Measurements from ENCODE around the gene STK32B. TPM values are rescaled to one million over a fixed set of nuclear protein-coding genes. Genes with fewer than 3 reads are reported as not detected.
A peak's percentile ranks its signal among the peaks of the same experiment; 100 is the strongest.

Gene STK32B
- total and polyA plus RNA-seq, 2 of the 8 experiments (the other 6 are each of a cell fraction or from before 2014, with no cell fraction given): 2.3 to 2.5 TPM

GRCh38 chr4:5469151-5469775 is 418.0 kb downstream of the STK32B start:
- Histone ChIP-seq H4K8ac (ENCODE audit: extremely low read depth, insufficient read depth, low read length) (no peak overlapping the region), H3K56ac (replicated peaks; ENCODE audit: insufficient read length, low read depth, low read length) (no peak overlapping the region), H3K79me2 (ENCODE audit: control insufficient read depth in 1 of 2, insufficient read depth in 2 of 2, low read length in 2 of 2) (no peaks in the 10 kb centered on the region), H2BK120ac (replicated peaks; ENCODE audit: low read depth, low read length) (no peak overlapping the region), H4K5ac (ENCODE audit: insufficient read length, low read depth, low read length) (no peak overlapping the region), H2BK12ac (ENCODE audit: low read depth, low read length) (no peak overlapping the region), H3K23ac (ENCODE audit: insufficient read length) (no peak overlapping the region), H3K4me2 (ENCODE audit: insufficient read depth in 1 of 2, low read depth in 2 of 2, low read length in 2 of 2) (no peak overlapping the region), H2AFZ (ENCODE audit: low read length) (no peak overlapping the region), H3K27me3 (replicated peaks in 1 of 4; ENCODE audit: control insufficient read depth in 3 of 4, extremely low read depth in 1 of 4, insufficient read depth in 3 of 4, low read length in 3 of 4) (no peaks in the 10 kb centered on the region), H3K18ac (ENCODE audit: extremely low read depth, low read length) (no peak overlapping the region), H3K14ac (ENCODE audit: insufficient read length) (no peak overlapping the region), H3K4me1 (replicated peaks in 1 of 4; ENCODE audit: control insufficient read depth in 3 of 4, insufficient read depth in 4 of 4, low read length in 3 of 4) (no peaks in the 10 kb centered on the region), H2BK15ac (ENCODE audit: low read length) (no peak overlapping the region), H3K27ac (ENCODE audit: low read depth, low read length) (no peak overlapping the region), H3K4ac (replicated peaks; ENCODE audit: insufficient read length, low read depth, low read length) (no peak overlapping the region), H3K36me3 (ENCODE audit: control insufficient read depth in 2 of 4, insufficient read depth in 4 of 4, low read length in 3 of 4) (no peaks in the 10 kb centered on the region), H3K23me2 (ENCODE audit: low read depth, low read length) (no peaks in the 10 kb centered on the region), H3K9ac (replicated peaks in 1 of 4; ENCODE audit: extremely low read depth in 1 of 4, low read depth in 3 of 4, low read length in 3 of 4) (no peak overlapping the region), H3K4me3 (ENCODE audit: extremely low read depth in 1 of 4, insufficient read depth in 2 of 4, low read depth in 3 of 4, low read length in 4 of 4) (no peak overlapping the region), H2AK5ac (ENCODE audit: low read depth, low read length) (0 out of 2 replicates have a peak overlapping the region, but pooled peaks have one; percentile 53), H3K79me1 (ENCODE audit: low read depth, low read length) (no peaks in the 10 kb centered on the region), H3K9me3 (ENCODE audit: insufficient read depth in 2 of 2, low read depth in 1 of 2, low read length in 1 of 2) (no peaks in the 10 kb centered on the region), H4K20me1 (replicated peaks in 1 of 2; ENCODE audit: control insufficient read depth in 1 of 2, insufficient read depth in 2 of 2, low read length in 2 of 2) (no peaks in the 10 kb centered on the region), H2BK5ac (ENCODE audit: low read depth, low read length) (peak overlapping the region; percentile 24; the same call in 1 of the 2 replicates), H4K91ac (replicated peaks; ENCODE audit: insufficient read length, low read length) (no peak overlapping the region), H2BK20ac (ENCODE audit: low read length) (no peak overlapping the region)
- no peak for FAIRE-seq
- ChIA-PET CTCF (ENCODE audit: partially characterized antibody) (interaction anchor here (0.6 to 4.5 kb wide), 4 partner anchors 10 to 343 kb away, joined by 3 to 27 read pairs (median 5); no protein-coding TSS in a partner anchor), POLR2A (ENCODE audit: partially characterized antibody) (interaction anchor here (1.3 kb wide), 1 partner anchor 24 kb away, joined by 3 read pairs; no protein-coding TSS in a partner anchor)
- WGBS, 2 experiments (ENCODE audit: extremely low coverage in 1 of 2, insufficient coverage in 1 of 2, insufficient read length in 1 of 2, insufficient replicate concordance in 2 of 2, low coverage in 1 of 2, low lambda C conversion rate in 2 of 2, missing lambda C conversion rate in 1 of 2): 90% methylated on average over 8 of the region's 8 CpGs; no CpG with 5 or more reads in 1 of the 2 experiments
- no peak for DNase-seq (ENCODE audit: low read depth in 1 of 2, low spot score in 2 of 2)
- TF ChIP-seq BACH1 (IDR thresholded peaks at IDR 0.05; ENCODE audit: low read length): no peak

Data from H1 (cell line).